NCI-H82 treated with DMSO at 0.1 percent for 48 hours (cell line): Measurements from ENCODE around the gene RETREG1.

ENCODE experiments used
- DNase-seq: peaks from one replicate; lab custom pipeline; 2025; ENCODE audit not compliant: unreplicated experiment; lab: John Stamatoyannopoulos, UW

Gene RETREG1

DNA sequence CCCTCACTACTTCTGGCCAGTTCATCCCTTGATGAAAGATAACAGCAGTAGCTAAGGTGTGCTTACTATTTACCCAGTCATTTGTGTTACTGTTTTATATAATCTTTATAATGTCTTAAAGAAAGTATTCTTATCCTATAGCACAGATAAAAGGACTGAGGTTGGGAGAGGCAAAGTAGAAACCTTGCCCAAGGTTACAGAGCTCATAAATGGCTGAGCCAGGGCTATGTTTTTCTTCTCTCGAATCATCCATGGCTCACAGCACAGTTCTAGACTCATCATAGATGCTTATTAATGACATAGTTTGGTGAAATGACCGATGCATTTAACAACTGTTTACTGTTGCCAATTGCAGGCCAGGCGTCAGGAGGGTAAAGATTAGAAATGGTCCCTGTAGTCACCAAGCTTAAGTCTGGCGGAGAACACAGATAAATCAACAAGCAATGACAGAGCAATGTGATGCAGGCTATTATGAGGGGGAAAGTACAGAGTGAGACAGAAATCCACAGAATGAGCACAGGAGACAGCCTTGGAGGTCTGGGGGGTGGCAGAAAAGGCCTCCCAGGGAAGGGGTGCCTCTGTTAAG is 85.6 kb downstream of the RETREG1 start:
- DNase-seq = no peak

DNA sequence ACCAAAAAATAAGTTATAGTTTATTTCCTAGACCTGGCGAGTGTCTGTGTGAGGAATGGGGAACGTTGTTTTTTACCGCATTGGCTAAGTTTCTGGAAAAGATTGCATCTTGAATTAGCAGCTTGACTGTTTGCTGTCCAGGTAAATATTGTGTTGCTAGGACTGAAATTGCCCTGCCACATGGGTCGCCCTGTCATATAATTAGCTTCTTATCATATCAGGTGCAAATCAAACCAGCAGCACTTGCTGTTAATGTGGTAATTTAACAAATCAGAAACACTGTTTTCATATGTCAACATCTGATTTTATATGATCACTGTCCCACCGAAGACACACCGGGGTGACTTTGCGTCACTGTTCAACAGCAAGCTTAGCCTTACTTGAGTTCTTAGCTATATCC is 87.5 kb downstream of the RETREG1 start:
- DNase-seq = no peak

DNA sequence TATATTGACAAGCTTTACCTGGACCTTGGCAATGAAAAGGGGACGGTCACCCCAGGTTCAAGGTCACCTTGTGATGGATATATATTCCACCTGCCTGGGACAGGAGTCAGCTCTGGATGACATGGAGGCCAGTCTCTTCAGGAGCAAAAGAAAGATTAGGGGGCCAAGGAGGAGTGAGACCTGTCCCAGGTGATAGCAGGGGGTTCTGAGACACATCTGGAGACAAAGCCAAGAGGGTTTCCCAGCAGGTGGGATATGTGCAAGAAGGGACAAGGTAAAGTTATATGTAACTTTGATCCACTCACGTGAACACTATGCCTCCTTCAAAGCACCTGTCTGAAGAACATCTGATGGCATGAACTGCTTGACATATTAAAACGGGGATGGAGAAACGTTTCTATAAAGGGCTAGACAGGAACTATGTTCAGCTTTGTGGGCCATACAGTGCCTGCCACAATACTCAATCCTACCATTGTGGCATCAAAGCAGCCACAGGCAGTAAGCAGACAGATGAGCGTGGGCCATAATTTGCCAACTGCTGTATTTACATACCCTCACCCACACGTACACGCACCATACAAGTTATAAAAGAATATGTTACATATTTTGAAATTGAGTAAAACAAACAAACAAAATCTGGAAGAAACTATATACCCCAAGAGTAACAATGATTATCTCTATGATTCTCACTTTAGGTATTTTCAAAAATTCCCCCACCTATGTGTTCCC is 88.3 kb downstream of the RETREG1 start:
- no peak for DNase-seq

DNA sequence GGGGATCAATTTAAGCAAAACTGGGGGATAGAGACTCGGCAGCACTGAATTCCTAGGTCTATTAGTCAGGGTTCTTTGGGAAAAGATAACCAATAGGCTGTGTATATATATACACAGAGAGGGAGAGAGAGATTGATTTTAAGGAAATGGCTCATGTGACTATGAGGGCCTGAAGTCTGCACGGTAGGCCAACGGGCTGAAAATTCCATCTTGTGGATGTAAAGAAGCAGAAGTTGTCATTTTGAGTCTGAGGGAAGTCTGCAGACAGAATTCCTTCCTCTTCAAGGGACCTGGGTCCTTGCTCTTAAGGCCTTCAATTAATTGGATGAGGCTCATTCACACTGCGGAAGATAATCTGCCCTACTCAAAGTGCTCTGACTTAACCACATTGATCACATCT is 91.1 kb downstream of the RETREG1 start:
- no peak for DNase-seq

DNA sequence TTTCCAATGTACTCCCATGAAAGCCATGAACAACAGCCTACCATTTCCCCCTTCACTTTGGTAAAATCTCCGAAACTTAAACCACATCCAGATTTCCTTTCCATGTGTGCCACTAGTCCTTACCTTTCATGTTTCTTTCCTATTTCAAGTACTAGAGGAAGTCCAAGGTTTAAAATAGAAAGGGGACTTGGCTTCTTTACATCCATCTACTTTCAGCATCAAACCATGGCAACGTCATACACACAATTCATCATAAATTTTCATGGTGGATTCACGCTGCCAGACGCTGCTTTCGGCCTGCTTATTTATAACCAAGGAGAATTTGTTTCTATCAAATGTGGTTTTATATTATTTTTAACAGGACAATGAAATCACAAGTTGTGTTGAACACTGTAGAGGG is 92.5 kb downstream of the RETREG1 start:
- no peak for DNase-seq

DNA sequence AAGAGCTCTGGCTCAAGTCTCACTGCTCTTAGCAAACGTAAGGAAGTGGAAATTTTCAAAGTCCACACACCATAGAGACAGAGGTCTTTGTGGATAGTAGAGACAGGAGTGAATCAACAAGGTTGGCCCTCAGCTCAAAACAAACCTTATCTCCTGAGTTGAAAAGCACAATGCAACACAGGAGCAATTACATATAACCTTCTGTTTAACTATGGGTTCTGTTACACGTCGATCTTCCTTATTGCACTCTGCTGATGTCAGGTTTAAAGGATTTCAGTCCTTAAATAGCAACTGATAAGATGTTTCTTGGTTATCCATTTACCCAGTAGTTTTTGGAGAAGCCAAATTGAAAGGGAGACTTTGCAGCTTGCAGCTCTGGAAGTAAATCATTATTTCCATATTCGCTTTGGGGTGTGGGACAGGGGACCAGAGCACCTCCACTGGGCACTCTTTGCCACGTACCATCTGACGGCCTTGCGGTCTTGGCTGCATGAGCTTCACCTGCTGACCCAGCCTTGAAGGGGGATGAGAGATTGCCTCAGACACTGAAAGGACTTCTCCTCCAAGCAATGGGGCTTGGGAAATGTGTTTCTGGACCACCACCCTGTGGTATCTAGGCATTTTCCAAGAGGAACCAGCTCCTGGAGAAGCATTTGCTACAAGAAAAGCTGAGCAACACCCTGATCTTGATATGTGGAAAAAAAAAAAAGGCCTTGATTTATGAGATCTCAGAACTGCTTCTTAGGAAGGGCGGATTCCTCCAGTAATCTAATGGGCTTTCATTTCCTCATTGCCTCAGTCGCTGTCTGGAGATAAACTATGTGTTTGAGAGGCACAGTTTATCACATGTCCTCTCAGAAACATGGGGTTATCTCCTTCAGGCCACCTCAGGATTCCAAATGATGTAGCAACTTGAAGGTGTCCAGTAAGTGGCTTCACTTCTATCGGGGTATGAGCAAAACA is 95.0 kb downstream of the RETREG1 start:
- DNase-seq = no peak

DNA sequence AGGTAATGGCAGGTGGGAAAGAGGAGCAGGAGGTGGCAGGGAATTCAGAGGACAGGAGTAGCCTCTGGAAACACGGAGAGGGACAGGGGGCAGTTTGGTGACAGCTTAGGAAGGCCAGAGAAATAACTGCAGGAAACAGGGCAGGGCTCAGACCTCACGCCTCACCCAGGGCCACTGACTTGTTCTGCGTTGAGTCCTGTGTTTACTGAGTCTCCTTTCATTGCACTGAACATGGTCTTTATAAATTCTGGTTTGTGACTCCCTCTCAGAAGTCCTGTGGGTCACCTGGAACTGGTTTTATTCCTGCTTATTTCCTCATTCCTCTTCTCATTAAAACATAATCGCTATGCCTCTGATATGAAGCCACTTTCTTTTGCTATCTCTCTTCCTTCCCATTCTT is 96.0 kb downstream of the RETREG1 start:
- no peak for DNase-seq

DNA sequence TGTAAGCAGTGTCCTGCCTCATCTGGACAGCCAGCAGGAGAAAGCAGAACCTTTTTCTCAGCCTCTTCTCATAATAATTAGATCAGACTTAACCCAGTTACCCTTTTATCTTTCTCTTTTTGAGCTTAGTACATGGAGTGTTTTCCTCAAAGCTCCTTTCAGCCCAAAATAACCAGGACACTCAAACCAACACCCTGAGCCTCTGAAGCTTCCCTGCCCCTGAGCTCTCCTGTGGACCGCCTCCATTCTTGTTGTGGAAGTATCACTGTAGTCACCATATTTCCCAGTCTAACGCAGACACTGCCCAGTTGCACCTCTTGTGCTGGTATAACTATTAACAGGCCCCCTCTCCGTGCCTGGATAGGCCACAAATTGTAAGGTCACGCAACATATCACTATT is 97.4 kb downstream of the RETREG1 start:
- no peak for DNase-seq

DNA sequence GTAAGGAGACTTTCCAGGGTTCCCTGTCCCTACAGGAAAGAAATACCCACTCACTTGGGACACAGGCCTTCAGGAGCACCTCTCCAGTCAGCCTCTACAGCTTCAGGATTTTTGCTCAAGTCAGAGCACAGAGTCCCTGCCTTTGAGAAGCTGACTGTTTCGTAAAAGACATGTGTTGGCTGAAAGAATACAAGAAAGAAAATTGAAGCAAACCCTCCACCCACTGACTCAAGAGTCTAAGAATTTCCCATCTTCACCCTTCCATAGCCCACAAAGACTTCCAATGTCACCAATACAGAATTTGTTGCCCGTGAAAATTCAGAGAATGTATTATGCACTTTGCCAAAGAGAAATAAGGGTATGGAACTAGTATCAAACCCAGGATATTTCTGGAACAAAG is 98.2 kb downstream of the RETREG1 start:
- no peak for DNase-seq

DNA sequence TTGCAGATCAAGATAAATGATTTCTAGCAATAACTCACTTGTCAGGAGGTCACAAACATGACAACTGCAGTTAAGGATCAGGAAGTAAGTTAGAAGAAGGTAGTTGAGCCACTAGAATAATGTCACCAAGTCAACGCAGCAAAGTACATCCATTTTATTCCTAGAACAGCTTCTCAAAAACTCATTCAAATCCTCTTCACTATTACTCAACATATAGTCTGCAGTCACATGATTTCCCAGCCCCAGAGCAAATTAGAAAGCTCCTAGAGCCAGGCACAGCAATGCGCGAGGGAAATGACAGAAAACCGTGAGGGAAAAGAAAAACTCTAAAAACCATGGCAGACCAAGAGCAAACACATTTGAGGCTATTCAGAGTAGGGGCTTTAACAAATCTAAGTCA is 101.3 kb downstream of the RETREG1 start:
- DNase-seq = no peak

DNA sequence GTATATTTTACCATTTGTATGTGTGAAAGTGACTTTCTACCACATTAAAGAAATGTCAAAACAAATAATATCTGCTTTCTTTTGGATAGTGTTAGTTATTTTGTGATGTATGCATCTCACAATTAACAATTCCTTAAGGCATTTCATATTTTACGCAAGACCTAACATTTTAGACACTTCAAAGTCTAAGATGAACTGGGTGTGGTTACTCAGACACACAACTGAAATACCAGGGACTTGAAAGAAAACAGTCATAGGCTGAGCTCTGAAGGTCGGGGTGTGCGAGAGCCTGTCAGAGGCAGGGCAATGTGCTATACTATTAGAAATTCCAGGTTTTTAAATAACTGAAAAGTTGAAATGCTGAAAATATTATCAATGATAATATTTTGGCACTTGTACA is 106.7 kb downstream of the RETREG1 start:
- no peak for DNase-seq

DNA sequence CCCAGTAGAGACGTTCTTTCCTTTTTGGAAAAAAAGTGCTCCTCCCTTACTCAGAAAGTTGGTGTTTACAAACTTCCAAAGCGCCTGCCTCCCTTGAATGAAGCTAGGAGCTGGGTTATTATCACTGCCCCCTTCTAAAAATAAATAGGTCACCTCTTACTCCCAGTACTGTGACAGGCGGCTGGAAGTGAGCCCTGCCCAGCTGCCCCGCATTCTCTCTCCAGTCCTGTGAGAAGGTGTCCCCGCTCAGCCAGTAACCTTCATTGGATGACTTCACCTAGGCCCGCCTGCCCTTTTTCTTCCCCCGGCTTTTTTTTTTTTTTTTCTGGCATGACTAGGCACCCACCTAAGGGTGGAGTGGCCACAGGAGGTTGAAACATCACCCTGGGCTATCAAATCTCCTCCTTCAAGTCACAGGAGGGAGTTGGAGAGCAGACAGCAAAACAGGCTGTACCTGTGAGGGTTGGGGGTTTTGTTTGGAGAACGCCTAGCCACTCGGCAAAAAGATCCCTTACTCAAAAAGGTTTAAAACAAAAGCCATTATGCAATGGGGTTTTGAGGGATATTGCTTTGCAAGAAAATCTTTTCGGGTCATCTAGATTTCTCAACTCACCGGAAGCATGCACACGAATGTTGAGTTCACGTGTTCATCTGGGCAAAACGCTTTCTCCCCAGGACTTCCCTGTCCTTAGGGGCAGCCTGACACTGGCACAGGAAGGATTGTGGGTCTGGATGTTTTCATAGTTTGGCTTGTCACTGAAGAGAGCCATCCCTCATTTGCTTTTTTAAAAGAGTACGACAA is 107.9 kb downstream of the RETREG1 start:
- DNase-seq = no peak

DNA sequence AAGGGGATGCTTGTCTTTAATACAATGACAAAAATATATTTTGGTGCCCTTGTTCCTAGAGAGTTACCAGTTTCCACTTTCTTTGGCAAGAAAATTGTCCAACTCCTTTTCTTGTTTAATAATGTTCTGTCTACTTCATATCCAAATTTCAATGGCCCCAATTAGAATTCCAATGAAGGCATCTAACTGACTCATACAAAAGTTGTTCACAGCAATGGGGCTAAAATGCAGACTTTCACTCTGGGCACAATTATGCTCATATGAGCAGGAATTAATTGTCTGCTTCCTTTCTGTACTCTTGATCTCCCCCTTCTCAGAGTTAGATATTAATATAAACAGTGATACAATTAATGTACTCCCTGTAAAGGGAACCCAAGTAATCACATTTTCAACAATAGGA is 109.1 kb downstream of the RETREG1 start:
- no peak for DNase-seq

DNA sequence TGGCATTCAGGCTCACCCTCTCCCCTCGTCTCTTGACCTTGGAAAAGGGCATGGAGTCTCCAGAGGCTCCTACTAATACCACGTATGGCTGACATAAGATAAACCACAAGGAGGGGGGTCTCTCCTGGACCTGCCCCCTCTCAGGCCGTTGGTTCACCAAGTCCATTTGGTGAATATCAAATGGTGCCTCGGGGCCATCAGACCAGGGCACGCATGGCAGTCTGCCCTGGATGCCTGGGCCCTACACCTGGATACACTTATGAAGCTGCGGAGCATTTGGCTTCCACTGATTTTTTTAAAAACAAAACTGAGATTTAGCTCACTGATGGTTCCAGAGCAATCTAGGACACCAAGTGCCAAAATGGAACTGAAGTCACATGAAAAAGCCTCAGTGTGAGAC is 110.9 kb downstream of the RETREG1 start:
- DNase-seq = no peak

DNA sequence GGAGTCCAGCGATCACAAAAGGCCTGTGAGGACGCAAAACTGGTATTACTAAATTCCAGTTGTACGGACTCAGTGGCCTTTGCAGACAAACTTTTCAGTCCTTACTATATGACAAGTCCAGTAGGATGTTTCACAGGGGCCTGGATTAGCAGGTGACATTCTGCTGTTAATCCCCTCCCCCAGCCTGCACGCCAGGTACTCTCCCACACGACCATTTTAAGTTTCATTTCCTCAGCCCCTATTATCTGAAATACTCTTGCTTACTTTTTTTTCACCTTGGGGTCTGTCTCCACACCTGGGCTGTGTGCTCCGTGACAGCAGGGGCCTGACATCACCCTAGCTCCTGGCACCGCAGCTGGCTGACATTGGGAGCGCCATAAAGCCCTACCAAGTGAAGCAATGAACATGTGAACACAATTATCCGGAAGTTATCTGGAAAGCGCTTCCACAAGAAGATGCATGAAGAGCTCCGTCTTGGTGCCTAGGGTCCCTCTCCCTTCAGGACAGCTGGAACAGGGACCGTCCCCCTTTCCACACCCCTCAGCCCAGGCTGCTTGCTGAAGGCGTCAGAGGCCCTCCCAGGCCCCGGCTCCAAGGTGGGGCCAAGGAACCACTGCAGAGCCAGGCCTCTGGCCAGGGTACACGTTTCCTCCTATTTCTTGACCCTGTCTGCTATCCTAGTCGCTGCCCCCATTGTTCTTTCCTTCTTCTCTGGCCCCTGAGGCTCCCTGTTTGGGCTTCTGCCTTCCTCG is 111.5 kb downstream of the RETREG1 start:
- DNase-seq = no peak

DNA sequence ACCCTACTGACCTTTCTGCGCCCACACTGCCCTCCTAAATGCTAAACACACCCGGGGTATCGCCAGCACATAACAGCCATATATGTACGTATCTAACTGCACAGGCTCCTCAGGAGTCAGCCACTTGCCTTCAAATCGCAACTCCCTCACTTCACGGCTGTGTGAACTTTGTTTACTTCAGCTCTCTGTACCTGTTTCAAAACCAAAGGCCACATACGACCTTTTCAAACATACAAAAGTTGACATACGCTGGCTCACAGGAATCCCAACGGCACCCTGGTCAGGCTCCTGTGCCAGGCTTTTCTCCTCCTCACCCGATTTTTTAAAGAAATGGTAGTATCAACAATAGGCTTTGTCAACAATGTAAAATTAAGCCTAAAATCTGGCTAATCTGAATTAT is 112.2 kb downstream of the RETREG1 start:
- no peak for DNase-seq

DNA sequence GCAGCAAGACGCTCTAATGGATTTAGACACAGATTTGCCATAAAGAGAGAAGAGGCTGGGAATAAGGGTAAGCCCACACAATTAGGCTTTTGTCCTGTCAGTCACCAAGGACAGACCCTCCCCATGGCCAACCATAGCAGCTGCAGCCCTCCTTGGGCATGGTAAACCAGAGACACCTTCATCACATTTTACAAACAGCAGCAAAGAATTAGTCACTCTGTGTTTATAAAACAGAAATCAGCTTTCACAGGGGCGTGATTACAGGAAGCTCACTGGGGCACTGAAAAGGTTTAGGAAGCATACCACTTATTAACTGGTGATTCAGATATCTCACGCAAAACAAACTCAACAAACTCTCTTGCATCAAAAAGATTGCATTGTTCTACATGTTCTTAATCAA is 113.9 kb downstream of the RETREG1 start:
- no peak for DNase-seq

DNA sequence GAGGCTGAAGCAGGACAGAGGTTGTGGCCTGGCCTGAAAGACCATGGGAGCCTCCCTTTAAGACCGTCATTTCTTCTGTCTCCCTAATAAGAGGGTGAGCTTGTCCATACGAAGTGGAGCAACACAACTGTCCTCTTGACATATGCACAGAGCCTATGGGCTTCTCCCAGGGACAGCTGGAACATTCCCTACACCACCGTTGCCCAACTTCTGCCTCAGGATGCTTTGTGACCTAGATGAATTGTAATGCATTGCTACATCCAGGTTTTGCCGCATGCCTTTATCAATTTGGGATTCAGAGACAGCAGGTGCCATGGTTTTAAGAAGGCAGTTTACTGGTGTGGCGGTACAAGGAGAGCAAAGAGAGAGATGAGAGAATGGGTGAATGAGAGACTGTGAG is 116.8 kb downstream of the RETREG1 start:
- no peak for DNase-seq

DNA sequence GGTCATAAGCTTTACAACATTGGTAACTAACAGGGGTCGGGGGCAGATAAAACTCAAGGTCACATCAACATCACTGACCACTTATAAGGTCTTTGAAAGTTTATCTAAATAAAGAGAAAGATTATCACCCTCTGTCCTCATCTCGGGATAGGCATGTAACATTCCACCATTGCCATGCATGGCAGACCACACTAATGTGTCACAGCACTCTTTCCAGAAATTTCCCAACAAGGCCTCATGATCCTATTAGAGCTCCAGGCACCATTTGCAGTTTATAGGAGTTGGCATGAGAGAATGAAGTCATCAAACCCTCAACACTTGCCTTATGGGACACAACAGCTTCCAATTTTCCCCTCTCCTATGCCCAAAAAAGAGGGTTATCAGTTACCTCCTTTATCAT is 119.3 kb downstream of the RETREG1 start:
- DNase-seq = no peak

DNA sequence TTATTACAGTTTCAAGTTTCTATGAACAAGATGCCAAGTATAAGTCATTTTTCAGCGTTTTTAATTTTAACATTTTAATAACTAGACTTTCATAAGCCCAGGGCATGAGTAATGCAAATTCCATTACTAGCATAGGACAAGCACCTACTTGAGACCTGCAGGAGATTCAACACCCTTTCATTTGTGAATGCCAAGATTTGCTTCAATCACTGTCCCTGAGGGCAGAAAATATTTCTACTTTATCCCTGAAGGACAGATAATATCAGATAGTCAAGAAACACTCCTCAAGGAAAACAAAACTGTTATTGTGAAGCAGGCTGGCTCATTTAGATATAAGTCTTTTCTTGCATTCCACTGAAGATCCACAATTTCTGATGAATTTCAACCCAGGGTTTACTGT is 123.5 kb downstream of the RETREG1 start:
- DNase-seq = no peak
